Measurements from ENCODE around the gene ITPR2. TPM values are rescaled to one million over a fixed set of nuclear protein-coding genes. Genes with fewer than 3 reads are reported as not detected.

ITPR2 gene
- total RNA-seq, 1 donor from 2014 or later, result 12.5 TPM

GRCh38 chr12:26496170-26496569 lies 336.8 kb downstream of the ITPR2 start:
- Histone ChIP-seq H3K4me3 (no peak overlapping the region), H3K36me3 (peaks cover 0 to 4% of the 10 kb centered on the region in 2 donors), H3K9me3 (no peaks in the 10 kb centered on the region), H3K27me3 (no peaks in the 10 kb centered on the region), H3K27ac (no peak overlapping the region), H3K4me1 (no peaks in the 10 kb centered on the region)
- intact Hi-C loops (cut with DNase I), result no loop called here
- DNase-seq (ENCODE audit: low spot score in 2 of 2), result no peak
- no peak for TF ChIP-seq CTCF (IDR thresholded peaks at IDR 0.05)

- H3K4me3 ChIP-seq, result no peak overlapping the region
- intact Hi-C loops (cut with DNase I), result no loop called here
Measured at GRCh38 chr12:26493656-26494055, 339.3 kb downstream of the ITPR2 start.

GRCh38 chr12:26492406-26492805 lies 340.6 kb downstream of the ITPR2 start:
- intact Hi-C loops (cut with DNase I), result no loop called here
- no peak for TF ChIP-seq CTCF (IDR thresholded peaks at IDR 0.05)
- Histone ChIP-seq H3K9me3 (no peaks in the 10 kb centered on the region), H3K36me3 (peaks cover 0 to 4% of the 10 kb centered on the region in 2 donors), H3K4me3 (no peak overlapping the region), H3K27ac (no peak overlapping the region), H3K27me3 (no peaks in the 10 kb centered on the region), H3K4me1 (no peaks in the 10 kb centered on the region)
- DNase-seq (ENCODE audit: low spot score in 2 of 2), result no peak

More at GRCh38 chr12:26493656-26494055, 339.3 kb downstream of the ITPR2 start:
- Histone ChIP-seq H3K9me3 (no peaks in the 10 kb centered on the region), H3K27me3 (no peaks in the 10 kb centered on the region), H3K4me1 (no peaks in the 10 kb centered on the region), H3K27ac (no peak overlapping the region), H3K36me3 (peaks cover 0 to 4% of the 10 kb centered on the region in 2 donors)
- no peak for TF ChIP-seq CTCF (IDR thresholded peaks at IDR 0.05)
- DNase-seq (ENCODE audit: low spot score in 2 of 2), result no peak

GRCh38 chr12:26489908-26490307 lies 343.1 kb downstream of the ITPR2 start:
- Histone ChIP-seq H3K36me3 (peaks cover 0 to 4% of the 10 kb centered on the region in 2 donors), H3K27ac (no peak overlapping the region), H3K27me3 (no peaks in the 10 kb centered on the region), H3K4me3 (no peak overlapping the region), H3K4me1 (no peaks in the 10 kb centered on the region), H3K9me3 (no peaks in the 10 kb centered on the region)
- TF ChIP-seq CTCF (IDR thresholded peaks at IDR 0.05), result no peak
- no peak for DNase-seq (ENCODE audit: low spot score in 2 of 2)
- intact Hi-C loops (cut with DNase I), result no loop called here

- no peak overlapping the region for H3K4me3 ChIP-seq
- H3K9me3 ChIP-seq, result no peaks in the 10 kb centered on the region
- intact Hi-C loops (cut with DNase I), result no loop called here
- no peaks in the 10 kb centered on the region for H3K4me1 ChIP-seq
- H3K36me3 ChIP-seq, result peaks cover under 1 to 5% of the 10 kb centered on the region in 2 donors
- H3K27ac ChIP-seq, result no peak overlapping the region
- no peaks in the 10 kb centered on the region for H3K27me3 ChIP-seq
- TF ChIP-seq CTCF (IDR thresholded peaks at IDR 0.05), result no peak
- no peak for DNase-seq (ENCODE audit: low spot score in 2 of 2)
Measured at GRCh38 chr12:26488351-26488750, 344.6 kb downstream of the ITPR2 start.

- intact Hi-C loops (cut with DNase I), result no loop called here
- no peaks in the 10 kb centered on the region for H3K27me3 ChIP-seq
- no peak for DNase-seq (ENCODE audit: low spot score in 2 of 2)
- H3K36me3 ChIP-seq, result peaks cover 0 to 16% of the 10 kb centered on the region in 2 donors
- H3K4me1 ChIP-seq, result no peaks in the 10 kb centered on the region
- H3K4me3 ChIP-seq, result no peak overlapping the region
- TF ChIP-seq CTCF (IDR thresholded peaks at IDR 0.05), result no peak
- H3K27ac ChIP-seq, result no peak overlapping the region
- H3K9me3 ChIP-seq, result no peaks in the 10 kb centered on the region
Measured at GRCh38 chr12:26473291-26473690, 359.7 kb downstream of the ITPR2 start.

All from ascending aorta (tissue), 2 donors.